ENCODE results near the gene PLEKHJ1. TPM values are rescaled to one million over a fixed set of nuclear protein-coding genes. Genes with fewer than 3 reads are reported as not detected.

Gene PLEKHJ1
- total RNA-seq, 6 donors from 2014 or later = 67.2 to 114 (median 79.3) TPM

DNA sequence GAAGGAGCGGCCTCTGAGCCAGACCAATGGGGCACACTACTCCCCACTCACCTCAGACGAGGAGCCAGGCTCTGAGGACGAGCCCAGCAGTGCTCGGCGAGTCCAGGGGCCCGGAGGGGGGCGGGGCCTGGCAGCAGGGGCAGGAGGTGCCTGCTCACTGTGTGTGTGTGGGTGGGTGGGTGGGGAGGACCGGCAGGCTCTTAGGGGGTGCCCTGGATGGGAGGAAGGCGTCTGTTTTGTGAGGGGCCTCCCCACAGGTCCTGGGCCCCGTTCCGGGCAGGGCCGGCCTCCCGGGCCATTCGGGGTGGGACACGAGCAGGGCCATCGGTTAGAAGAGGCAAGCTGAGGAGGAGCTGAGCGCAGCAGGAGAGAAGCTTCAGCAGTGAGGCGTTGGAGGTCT is 12.7 kb downstream of the PLEKHJ1 start:
- WGBS, 2 donors = 91 to 94% methylated on average over 9 to 13 of the region's 18 CpGs
- H3K27me3 ChIP-seq = no peaks in the 10 kb centered on the region
- no peaks in the 10 kb centered on the region for H3K4me1 ChIP-seq
- no peak overlapping the region for H3K4me3 ChIP-seq
- DNase-seq (peak in 1 of 2 donors; percentile 79), ATAC-seq (ENCODE audit: low FRiP score in 2 of 2) (no peak)
- H3K36me3 ChIP-seq = peaks cover 30 to 100% (median 94%) of the 10 kb centered on the region in 4 donors
- H3K27ac ChIP-seq = no peak overlapping the region
- TF ChIP-seq EP300 (IDR thresholded peaks at IDR 0.05) (no peak), POLR2AphosphoS5 (IDR thresholded peaks at IDR 0.05) (no peak), POLR2A (IDR thresholded peaks at IDR 0.05) (no peak)
- TF ChIP-seq, protein P1, sequence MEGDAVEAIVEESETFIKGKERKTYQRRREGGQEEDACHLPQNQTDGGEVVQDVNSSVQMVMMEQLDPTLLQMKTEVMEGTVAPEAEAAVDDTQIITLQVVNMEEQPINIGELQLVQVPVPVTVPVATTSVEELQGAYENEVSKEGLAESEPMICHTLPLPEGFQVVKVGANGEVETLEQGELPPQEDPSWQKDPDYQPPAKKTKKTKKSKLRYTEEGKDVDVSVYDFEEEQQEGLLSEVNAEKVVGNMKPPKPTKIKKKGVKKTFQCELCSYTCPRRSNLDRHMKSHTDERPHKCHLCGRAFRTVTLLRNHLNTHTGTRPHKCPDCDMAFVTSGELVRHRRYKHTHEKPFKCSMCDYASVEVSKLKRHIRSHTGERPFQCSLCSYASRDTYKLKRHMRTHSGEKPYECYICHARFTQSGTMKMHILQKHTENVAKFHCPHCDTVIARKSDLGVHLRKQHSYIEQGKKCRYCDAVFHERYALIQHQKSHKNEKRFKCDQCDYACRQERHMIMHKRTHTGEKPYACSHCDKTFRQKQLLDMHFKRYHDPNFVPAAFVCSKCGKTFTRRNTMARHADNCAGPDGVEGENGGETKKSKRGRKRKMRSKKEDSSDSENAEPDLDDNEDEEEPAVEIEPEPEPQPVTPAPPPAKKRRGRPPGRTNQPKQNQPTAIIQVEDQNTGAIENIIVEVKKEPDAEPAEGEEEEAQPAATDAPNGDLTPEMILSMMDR (IDR thresholded peaks at IDR 0.05) = no peak
- H3K9me3 ChIP-seq = no peaks in the 10 kb centered on the region

GRCh38 chr19:2221918-2222317 is 14.2 kb downstream of the PLEKHJ1 start:
- H3K4me3 ChIP-seq = no peak overlapping the region
- peaks cover 24 to 100% (median 94%) of the 10 kb centered on the region in 4 donors for H3K36me3 ChIP-seq
- H3K9me3 ChIP-seq = no peaks in the 10 kb centered on the region
- TF ChIP-seq, protein P1 (IDR thresholded peaks at IDR 0.05) = peak in 2 of 6 experiments; percentile 11 to 20
- no peak for TF ChIP-seq POLR2AphosphoS5 (IDR thresholded peaks at IDR 0.05)
- ATAC-seq (ENCODE audit: low FRiP score in 2 of 2) = no peak
- DNase-seq = peak in 1 of 2 donors; percentile 81
- 94 to 95% methylated on average over 20 of the region's 20 CpGs for WGBS, 2 donors
- no peak overlapping the region for H3K27ac ChIP-seq
- H3K27me3 ChIP-seq = no peaks in the 10 kb centered on the region
- no peaks in the 10 kb centered on the region for H3K4me1 ChIP-seq

DNA sequence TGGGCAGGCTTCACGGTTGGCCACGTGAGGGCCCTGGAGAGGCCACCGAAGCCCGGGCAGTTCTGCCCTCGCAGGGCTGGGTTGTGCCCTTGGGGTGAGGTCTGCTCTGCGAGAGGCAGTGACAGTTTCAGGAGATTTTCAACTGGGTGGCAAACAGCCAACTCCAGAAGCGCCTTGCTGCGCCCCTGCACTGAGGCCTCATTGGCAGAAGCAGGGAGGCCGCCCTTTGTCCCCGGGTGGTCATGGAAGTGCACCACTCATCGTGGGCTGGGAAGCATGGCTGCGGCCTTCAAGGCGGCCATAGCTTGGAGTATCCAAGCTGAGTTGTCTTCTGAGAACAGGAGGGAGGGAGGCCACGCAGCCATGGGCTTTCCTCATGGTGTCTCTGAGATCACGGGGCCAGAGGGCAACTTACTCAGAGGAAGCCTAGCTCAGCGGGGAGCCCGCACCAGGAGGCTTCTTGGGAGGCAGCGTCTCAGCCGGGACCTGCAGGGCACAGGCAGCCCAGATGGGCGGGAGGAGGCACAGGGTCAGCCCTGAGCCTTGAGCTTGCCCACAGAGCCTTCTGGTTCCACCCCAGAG is 14.8 kb downstream of the PLEKHJ1 start:
- Histone ChIP-seq H3K27ac (no peak overlapping the region), H3K27me3 (no peaks in the 10 kb centered on the region), H3K4me1 (no peaks in the 10 kb centered on the region), H3K9me3 (no peaks in the 10 kb centered on the region), H3K36me3 (peaks cover 20 to 100% (median 94%) of the 10 kb centered on the region in 4 donors), H3K4me3 (no peak overlapping the region)
- WGBS, 2 donors = 95 to 100% methylated on average over 5 to 20 of the region's 20 CpGs
- ATAC-seq (ENCODE audit: low FRiP score in 2 of 2) (no peak), DNase-seq (peak in 1 of 2 donors; percentile 65)
- TF ChIP-seq POLR2AphosphoS5 (IDR thresholded peaks at IDR 0.05) = no peak
- TF ChIP-seq EP300 (IDR thresholded peaks at IDR 0.05) = no peak
- TF ChIP-seq POLR2A (IDR thresholded peaks at IDR 0.05) = no peak
- TF ChIP-seq, protein P1 (IDR thresholded peaks at IDR 0.05) = no peak

DNA sequence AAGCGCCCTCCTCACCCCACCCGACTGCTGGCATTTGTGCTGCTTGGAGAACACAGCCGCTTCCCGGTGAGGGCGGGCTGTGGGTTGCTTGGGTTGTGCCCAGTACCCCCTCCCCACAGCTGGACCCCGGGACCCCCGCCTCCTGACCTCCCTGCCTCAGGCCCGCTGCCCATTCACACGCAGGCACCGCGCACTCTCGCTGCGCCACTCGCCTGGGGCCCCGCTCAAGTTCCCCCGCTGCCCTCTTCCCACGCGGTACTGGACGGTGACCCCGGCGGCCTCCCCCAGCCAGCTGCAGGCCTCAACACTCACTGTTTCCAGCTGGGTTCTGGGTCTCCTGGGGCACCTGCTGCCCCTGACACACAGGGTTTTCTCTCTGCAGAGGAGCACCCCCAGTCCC is 16.4 kb downstream of the PLEKHJ1 start:
- no peak for TF ChIP-seq POLR2AphosphoS5 (IDR thresholded peaks at IDR 0.05)
- H3K27me3 ChIP-seq = no peaks in the 10 kb centered on the region
- no peaks in the 10 kb centered on the region for H3K4me1 ChIP-seq
- no peaks in the 10 kb centered on the region for H3K9me3 ChIP-seq
- H3K36me3 ChIP-seq = peaks cover 22 to 100% (median 94%) of the 10 kb centered on the region in 4 donors
- no peak overlapping the region for H3K4me3 ChIP-seq
- 94 to 98% methylated on average over 14 to 15 of the region's 21 CpGs for WGBS, 2 donors
- no peak overlapping the region for H3K27ac ChIP-seq
- ATAC-seq (ENCODE audit: low FRiP score in 2 of 2) (no peak), DNase-seq (peak in 1 of 2 donors; percentile 78)

GRCh38 chr19:2217591-2217990 is 18.5 kb downstream of the PLEKHJ1 start:
- Histone ChIP-seq H3K4me1 (peaks cover 0 to 11% (median 1%) of the 10 kb centered on the region in 4 donors), H3K4me3 (no peak overlapping the region), H3K9me3 (no peaks in the 10 kb centered on the region), H3K27ac (no peak overlapping the region), H3K27me3 (no peaks in the 10 kb centered on the region), H3K36me3 (peaks cover 13 to 100% (median 95%) of the 10 kb centered on the region in 4 donors)
- DNase-seq (peak in 1 of 2 donors; percentile 78), ATAC-seq (ENCODE audit: low FRiP score in 2 of 2) (no peak)
- WGBS, 2 donors = 95 to 98% methylated on average over 15 to 21 of the region's 22 CpGs
- no peak for TF ChIP-seq EP300 (IDR thresholded peaks at IDR 0.05)
- TF ChIP-seq, protein P1 (IDR thresholded peaks at IDR 0.05) = no peak
- TF ChIP-seq POLR2AphosphoS5 (IDR thresholded peaks at IDR 0.05) = no peak
- TF ChIP-seq POLR2A (IDR thresholded peaks at IDR 0.05) = no peak
